GM11168 (cell line): ENCODE results near the gene POLR1C.
"Not testable (repeated sequence)": the region's sequence is repeated elsewhere in the genome, so short reads cannot be mapped to it uniquely, and the experiment has no call there.

Source experiments
- in situ Hi-C: fragments of 300-500 bp; cut with MboI; formaldehyde crosslinking; loops from one replicate; pipeline ENCODE4 v1.12.0; 2022; ENCODE audit warnings: low sequenced_read_pairs; ENCODE audit not compliant: unreplicated experiment

POLR1C gene

GRCh38 chr6:43506667-43507471 lies 10.0 kb upstream of the POLR1C start:
- in situ Hi-C loops: loop anchor here (10.0 kb wide), 1 partner anchor 242 kb away; no protein-coding TSS in a partner anchor

GRCh38 chr6:43508481-43509141 lies 8.3 kb upstream of the POLR1C start:
- in situ Hi-C loops: loop anchor here (10.0 kb wide), 1 partner anchor 244 kb away; no protein-coding TSS in a partner anchor

GRCh38 chr6:43509142-43509983 lies 7.5 kb upstream of the POLR1C start:
- in situ Hi-C loops: loop anchor here (10.0 kb wide), 1 partner anchor 245 kb away; no protein-coding TSS in a partner anchor

GRCh38 chr6:43509984-43510826 lies 6.7 kb upstream of the POLR1C start, which contains the start of gene LRRC73:
TSS of gene LRRC73 (minus strand) at chr6:43510346. CDS start at chr6:43509785, 561 bp downstream.
- in situ Hi-C loops: loop anchor here (10.0 kb wide), 1 partner anchor 245 kb away; no protein-coding TSS in a partner anchor

GRCh38 chr6:43510827-43511163 lies 6.1 kb upstream of the POLR1C start:
- in situ Hi-C loops: no loop called here

- in situ Hi-C loops: no loop called here
These were observed 5.0 kb upstream of the POLR1C start for GRCh38 chr6:43511824-43512415.

- in situ Hi-C loops: no loop called here
These were observed 1.1 kb upstream of the POLR1C start for GRCh38 chr6:43515808-43516207.

GRCh38 chr6:43516367-43516696 lies 557 bp upstream of the POLR1C start:
- in situ Hi-C loops: no loop called here

GRCh38 chr6:43517505-43518357 lies 842 bp downstream of the POLR1C start:
- in situ Hi-C loops: no loop called here

GRCh38 chr6:43520097-43520496 lies 3.2 kb downstream of the POLR1C start:
- in situ Hi-C loops: no loop called here

GRCh38 chr6:43521836-43522235 lies 4.9 kb downstream of the POLR1C start:
- in situ Hi-C loops: no loop called here

- in situ Hi-C loops: no loop called here
These were observed 5.8 kb downstream of the POLR1C start for GRCh38 chr6:43522547-43523261.

- in situ Hi-C loops: no loop called here
These were observed 6.4 kb downstream of the POLR1C start for GRCh38 chr6:43523284-43523683.

GRCh38 chr6:43524483-43524961 lies 7.6 kb downstream of the POLR1C start:
- in situ Hi-C loops: no loop called here

- in situ Hi-C loops: no loop called here
These were observed 15.3 kb downstream of the POLR1C start for GRCh38 chr6:43532201-43532600.

GRCh38 chr6:43538986-43539385 lies 22.1 kb downstream of the POLR1C start:
- in situ Hi-C loops: not testable (repeated sequence)

GRCh38 chr6:43539409-43539808 lies 22.5 kb downstream of the POLR1C start:
- in situ Hi-C loops: not testable (repeated sequence)

- in situ Hi-C loops: no loop called here
These were observed 23.6 kb downstream of the POLR1C start for GRCh38 chr6:43540507-43540906.
